ENCODE results near the gene FZR1.
"Not testable (repeated sequence)": the region's sequence is repeated elsewhere in the genome, so short reads cannot be mapped to it uniquely, and the experiment has no call there.

Gene FZR1

DNA sequence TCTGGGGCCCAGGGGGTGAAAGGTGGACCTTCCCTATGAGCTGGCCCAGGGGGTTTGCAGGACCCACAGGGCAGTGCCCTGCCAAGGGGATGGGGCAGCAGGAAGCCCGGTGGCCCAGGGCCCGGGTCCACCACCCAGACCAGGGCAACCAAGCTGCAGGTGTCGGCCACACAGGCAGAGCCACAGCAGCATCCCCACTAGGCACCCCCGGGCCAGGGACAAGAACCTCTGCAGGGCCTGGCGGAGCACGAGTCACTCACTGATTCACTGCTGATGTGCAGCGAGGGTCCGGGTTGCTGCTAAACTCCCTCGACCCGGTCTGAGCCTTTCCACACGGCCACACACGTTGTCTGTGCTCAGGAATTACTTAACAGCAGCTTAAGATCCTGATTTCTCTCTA is 8.8 kb downstream of the FZR1 start:
- no peak for DNase-seq (ENCODE audit: low spot score)

DNA sequence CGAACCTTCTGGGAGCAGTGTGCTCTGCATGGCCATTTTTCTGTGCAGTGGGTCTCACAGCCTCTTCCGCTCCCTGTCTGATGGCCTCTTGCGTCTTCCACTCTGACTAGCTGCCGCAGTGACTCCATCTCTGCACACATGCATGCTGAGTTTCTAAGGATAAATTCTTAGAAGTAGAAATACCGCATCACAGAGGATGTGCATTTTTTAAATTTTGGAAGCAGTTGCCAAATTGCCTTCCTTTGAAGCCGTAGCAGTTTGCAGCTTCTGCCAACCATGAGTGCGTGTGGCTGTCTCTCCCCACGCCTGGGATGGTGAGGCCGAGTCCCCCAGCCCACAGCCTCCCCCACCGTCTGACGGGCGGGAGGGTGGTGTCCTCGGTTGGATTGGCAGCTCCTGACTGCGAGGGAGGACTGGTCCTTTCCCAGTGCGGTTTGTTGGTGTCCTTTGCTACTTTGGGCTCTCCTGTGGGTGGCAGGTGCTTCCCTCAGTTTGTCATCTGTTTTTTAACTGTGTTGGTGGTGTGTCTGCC is 9.8 kb downstream of the FZR1 start:
- DNase-seq (ENCODE audit: low spot score) = no peak

- DNase-seq (ENCODE audit: low spot score) = no peak
Observed at GRCh38 chr19:3516675-3517207, 10.6 kb downstream of the FZR1 start.

DNA sequence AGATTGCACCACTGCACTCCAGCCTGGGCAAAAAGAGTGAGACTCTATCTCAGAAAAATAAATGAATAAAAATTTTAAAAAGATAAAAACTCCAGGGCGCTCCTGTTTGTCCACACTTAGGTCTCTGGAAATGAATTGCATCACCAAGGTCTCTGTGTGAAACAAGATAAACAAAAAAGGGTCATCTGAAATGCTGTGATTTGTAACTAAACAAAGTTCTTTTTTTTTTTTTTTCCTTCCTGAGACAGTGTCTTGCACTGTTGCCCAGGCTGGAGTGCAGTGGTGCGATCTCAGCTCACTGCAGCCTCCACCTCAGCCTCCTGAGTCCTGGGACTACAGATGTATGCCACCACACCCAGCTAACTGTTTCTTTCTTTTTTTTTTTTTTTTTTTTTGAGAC is 11.5 kb downstream of the FZR1 start:
- no peak for DNase-seq (ENCODE audit: low spot score)

DNA sequence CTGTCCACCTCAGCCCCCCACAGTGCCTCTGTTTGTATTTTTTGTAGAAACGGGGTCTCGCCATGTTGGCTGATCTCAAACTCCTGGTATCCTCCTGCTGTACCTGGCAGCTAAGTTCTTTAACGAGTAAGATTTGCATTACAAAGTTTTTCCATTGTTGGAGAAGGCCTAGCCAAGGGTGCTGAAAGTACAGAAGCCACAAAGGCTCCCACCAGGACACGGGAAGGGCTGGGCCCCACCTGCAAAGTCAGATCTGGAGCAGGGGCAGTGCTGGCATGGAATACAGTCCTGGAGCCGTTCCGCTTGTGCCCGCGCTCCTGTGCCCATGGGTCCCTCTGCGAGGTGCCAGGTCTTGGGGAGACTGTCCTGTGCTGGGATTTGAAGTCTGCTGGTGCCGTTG is 12.1 kb downstream of the FZR1 start:
- DNase-seq (ENCODE audit: low spot score) = no peak

- no peak for DNase-seq (ENCODE audit: low spot score)
Observed at GRCh38 chr19:3518659-3519058, 12.5 kb downstream of the FZR1 start.

GRCh38 chr19:3519126-3519525 is 13.0 kb downstream of the FZR1 start:
- no peak for DNase-seq (ENCODE audit: low spot score)

DNA sequence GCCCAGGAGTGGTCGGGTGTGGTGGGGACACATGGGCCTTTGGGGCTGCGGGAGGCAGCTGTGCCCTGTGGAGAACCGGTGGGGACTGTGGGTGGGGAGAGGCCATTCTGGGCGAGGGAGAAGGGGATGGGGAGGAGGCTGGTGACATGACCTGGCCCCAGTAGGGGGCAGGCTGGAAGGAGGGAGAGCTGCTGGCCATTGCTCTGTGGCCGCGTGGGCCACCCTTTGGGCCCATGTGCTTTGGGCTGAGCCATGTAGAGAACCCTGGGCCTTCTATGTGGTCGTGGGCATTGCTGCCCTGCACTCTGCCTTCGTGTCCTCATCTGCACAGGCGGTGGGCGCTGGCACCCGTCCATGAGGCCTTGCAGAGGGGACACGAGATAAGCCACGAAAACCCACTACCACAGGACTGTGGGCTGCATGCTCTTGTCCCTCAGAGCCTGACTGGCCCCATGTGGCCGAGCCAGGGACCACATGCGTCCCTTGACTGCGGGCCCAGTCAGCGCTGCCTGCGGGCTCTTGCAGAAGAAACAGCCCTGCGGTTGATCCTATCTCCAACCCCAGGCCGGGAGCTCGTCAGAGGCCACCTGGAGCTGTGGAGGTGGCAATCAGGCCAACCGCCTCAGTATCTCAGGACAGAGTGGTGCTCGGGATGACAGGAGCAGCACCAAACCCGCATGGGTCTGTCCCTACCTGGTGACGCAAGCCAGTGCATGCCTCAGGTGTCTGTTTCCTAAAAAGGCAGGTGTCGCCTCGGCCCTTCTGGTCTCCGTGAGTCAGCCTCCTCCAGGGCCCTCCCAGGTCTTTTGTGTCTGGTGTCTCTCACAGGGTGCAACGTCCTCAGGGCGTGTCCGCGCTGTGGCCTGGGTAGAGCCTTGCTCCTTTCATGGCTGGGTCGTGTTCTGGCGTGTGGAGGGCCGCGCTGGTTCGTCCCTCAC is 14.3 kb downstream of the FZR1 start:
- DNase-seq (ENCODE audit: low spot score) = no peak

DNA sequence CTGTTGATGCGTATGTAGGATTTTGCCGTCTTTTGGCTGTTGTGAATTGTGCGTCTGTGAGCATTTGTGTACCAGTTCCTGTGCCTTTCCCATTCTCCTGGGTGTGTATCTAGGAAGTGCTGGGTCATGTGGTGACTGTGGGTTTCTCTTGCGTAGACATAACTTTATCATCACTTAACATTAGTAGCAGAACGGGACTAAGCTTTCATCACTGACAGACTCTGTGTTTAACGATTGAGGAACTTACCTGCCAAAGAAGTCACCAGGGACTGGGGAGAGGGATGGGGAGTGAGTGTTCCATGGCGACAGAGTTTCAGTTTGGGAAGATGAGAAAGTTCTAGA is 15.0 kb downstream of the FZR1 start:
- no peak for DNase-seq (ENCODE audit: low spot score)

GRCh38 chr19:3522421-3523360 is 16.6 kb downstream of the FZR1 start:
- no peak for DNase-seq (ENCODE audit: low spot score)

DNA sequence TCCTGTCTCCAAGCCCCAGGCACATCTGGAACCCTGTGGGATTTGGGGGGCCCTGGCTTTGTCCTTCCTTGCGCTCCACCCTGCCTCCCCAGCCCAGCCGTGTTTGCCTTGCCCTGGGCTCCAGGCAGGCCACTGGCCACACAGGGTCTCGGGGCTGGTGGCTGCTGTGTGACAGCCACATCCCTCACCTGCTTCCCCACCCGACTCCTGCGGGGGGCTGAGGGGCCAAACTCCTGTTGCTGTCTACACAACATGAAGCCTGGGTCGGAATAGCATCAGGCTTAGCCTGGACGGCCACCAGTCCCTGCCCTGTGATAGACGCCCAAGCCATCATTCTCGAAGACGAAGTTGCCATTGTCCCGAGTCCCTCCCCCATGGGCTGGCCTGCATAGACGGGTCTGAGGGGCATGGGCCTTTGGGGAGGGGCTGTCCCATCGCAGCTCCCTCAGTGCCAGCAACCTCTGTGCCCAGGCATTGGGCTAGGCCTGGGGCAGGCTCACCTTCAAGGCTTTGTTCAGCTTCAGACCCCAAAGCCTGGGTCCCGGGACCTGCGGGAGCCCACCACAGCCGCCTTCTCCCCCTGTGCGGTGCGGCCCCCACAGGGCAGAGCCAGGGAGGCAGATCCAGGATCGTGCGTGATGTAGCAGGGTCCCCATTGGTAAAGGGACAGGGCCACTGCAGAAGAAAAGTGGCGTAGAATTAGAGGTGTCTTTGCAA is 17.4 kb downstream of the FZR1 start:
- DNase-seq (ENCODE audit: low spot score) = no peak

GRCh38 chr19:3524078-3524842 is 18.1 kb downstream of the FZR1 start:
- DNase-seq (ENCODE audit: low spot score) = no peak

DNA sequence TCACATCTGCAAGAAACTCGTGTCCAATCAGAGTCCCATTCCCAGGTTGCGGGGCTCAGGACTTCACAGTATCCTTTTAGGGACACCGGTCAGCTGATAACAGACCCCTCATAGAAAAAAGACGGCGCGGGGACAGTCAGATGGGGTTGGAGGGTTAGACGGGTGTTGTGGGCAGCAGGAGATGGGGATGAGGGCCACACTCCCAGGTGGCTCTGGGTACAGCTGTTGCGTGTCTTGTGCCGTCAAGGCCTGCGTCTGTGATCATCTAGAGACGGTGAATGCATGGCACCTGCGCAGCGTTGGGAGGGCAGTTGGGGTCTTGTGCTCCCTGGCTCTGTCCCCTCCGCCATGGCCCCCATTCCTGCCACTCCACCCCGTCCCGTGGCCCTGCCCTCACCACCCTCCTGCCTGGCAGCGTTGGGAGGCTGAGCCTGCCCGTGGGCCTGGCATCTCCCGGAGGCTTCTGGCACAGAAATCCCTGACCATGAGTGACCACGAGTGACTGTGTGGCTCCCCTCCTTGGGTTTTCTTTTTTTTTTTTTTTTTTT is 18.9 kb downstream of the FZR1 start:
- no peak for DNase-seq (ENCODE audit: low spot score)

GRCh38 chr19:3526507-3527237 is 20.6 kb downstream of the FZR1 start:
- DNase-seq (ENCODE audit: low spot score) = no peak

- DNase-seq (ENCODE audit: low spot score) = no peak
Observed at GRCh38 chr19:3527238-3527910, 21.3 kb downstream of the FZR1 start.

- DNase-seq (ENCODE audit: low spot score) = no peak
Observed at GRCh38 chr19:3528080-3528479, 22.0 kb downstream of the FZR1 start.

DNA sequence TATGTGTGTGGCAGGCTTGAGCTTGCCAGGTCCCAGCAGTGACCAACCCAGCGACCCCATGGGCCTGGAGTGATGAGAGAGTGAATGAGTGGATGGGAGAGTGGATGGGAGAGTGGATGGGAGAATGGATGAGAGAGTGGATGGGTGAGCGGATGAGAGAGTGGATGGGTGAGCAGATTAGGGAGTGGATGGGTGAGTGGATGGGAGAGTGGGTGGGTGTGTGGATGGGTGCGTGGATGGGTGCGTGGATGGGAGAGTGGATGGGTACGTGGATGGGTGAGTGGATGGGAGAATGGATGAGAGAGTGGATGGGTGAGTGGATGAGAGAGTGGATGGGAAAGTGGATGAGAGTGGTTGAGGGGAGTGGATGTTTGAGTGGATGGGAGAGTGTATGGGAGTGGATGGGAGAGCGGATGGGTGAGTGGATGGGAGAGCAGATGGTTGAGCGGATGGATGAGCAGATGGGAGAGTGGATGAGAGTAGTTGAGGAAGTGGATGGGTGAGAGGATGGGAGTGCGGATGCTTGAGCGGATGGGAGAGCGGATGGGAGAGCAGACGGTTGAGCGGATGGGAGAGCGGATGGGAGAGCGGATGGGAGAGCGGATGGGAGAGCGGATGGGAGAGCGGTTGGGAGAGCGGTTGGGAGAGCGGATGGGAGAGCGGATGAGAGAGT is 22.6 kb downstream of the FZR1 start:
- DNase-seq (ENCODE audit: low spot score) = no peak

- DNase-seq (ENCODE audit: low spot score) = not testable (repeated sequence)
Observed at GRCh38 chr19:3529299-3529698, 23.2 kb downstream of the FZR1 start.

DNA sequence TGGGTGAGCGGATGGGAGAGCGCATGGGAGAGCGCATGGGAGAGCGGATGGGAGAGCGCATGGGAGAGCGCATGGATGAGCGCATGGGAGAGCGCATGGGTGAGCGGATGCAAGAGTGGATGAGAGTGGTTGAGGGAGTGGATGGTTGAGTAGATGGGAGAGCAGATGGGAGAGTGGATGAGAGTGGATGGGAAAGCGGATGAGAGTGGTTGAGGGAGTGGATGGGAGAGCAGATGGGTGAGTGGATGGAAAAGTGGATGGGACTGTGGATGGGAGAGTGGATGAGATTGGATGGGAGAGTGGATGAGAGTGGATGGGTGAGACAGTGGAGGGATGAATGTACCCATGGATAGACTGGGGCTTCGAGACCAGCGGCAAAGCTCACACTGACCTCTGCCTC is 24.3 kb downstream of the FZR1 start:
- no peak for DNase-seq (ENCODE audit: low spot score)
